Pancreas (tissue), 10 donors: ENCODE measurements around the gene NISCH. TPM values are rescaled to one million over a fixed set of nuclear protein-coding genes. Genes with fewer than 3 reads are reported as not detected.

ENCODE experiments used
- ATAC-seq, 4 donors: fragments of 200-7000 bp; cut with Tn5 transposase; one replicate each; pipeline versions ENCODE4 v1.8.0 to v1.9.1; 2020; ENCODE audit warnings: mild to moderate bottlenecking in 4 of 4, moderate library complexity in 4 of 4
- DNase-seq, 6 donors: peaks; one replicate each; pipeline ENCODE4 v3.0.0-alpha.2; 2020
- FAIRE-seq: peaks from 2 replicates; lab custom pipeline; 2012; peaks lifted over from hg19 to GRCh38; lab: Jason Lieb, UNC
- H3K27ac ChIP-seq, 4 donors: fragments of 200-600 bp; sonication (generic); 1 replicate in 3 of 4; 2 replicates in 1 of 4; pipeline versions ENCODE4 v1.5.0 to v1.8.0; 2020
- H3K27me3 ChIP-seq, 4 donors: fragments of 200-600 bp; one replicate each; pipeline ENCODE4 v1.8.0; 2021
- H3K36me3 ChIP-seq, 3 donors: fragments of 200-600 bp; sonication (generic) in 1 of 3; one replicate each; pipeline versions ENCODE4 v1.5.0 to v1.8.0; 2020 to 2021
- H3K4me1 ChIP-seq, 3 donors: fragments of 200-600 bp; one replicate each; pipeline ENCODE4 v1.8.0; 2021
- H3K4me3 ChIP-seq, 4 donors: fragments of 200-600 bp; sonication (generic) in 2 of 4; one replicate each; pipeline versions ENCODE4 v1.5.0 to v1.8.0; 2020 to 2021
- H3K9me3 ChIP-seq, 4 donors: fragments of 200-600 bp; one replicate each; pipeline ENCODE4 v1.8.0; 2021
- WGBS, 2 donors: extraction: QIAGEN DNeasy Blood & Tissue Kit; methylation state at CpG; one replicate each; pipeline ENCODE4 v1.1.7; 2013; 5-methylcytosine and 5-hydroxymethylcytosine counted together
- intact Hi-C, 3 donors: fragments of 100-400 bp; cut with DNase I; formaldehyde crosslinking; loops; one replicate each; pipeline versions ENCODE4 v1.11.1 to v1.14.2; 2022
- polyA plus RNA-seq, 2 donors: library from polyadenylated mRNA; stranded (reverse); fragments of 200-250 nt; gene quantifications; one replicate each; pipeline ENCODE4 v1.2.3, GENCODE V29; 2013
- total RNA-seq, 6 donors: library from RNA; stranded (reverse); fragmentation: NEBNext Ultra II Directional in 4 of 6; extraction: Animal tissue kit (Norgen Biotek cat#: 25700) in 4 of 6; gene quantifications; one replicate each; pipeline versions ENCODE4 v1.2.1 to v1.2.4, GENCODE V29; 2021 to 2023
- TF ChIP-seq, protein P1 (sequence below), 4 donors: fragments of 200-600 bp; sonication (generic) in 3 of 4; IDR thresholded peaks; one replicate each; pipeline versions ENCODE4 v1.5.0 to v1.8.0; 2021; ENCODE audit warnings: antibody characterized with exemption in 4 of 4
- donor health status: healthy with polysubstance abuse.
- donor health status: DM: no; HTN: no; CAD: no; lungs with moderate emphysema.
- donor health status: DM: no; HTN: no; CAD: no.
- donor health status: control.
- donor health status: control.
- donor health status: Bipolar disorder and iron deficiency.
- donor health status: DM: yes; HTN: yes; CAD: no.
- donor health status: DM: no; HTN: no; CAD: no.
- donor health status: DM: no; HTN: no; CAD: no.
- donor health status: DM: yes; HTN: yes; CAD: no.

Gene NISCH
- total RNA-seq (10 to 100 TPM; 24.4 to 52.6 (median 32.4) TPM), polyA plus RNA-seq (100 to 1,000 TPM; 106 to 109 TPM)

GRCh38 chr3:52455283-52456168 is at the start of gene NISCH:
NISCH (plus strand) TSS chr3:52455604; CDS start chr3:52455642, 38 bp downstream.
- FAIRE-seq (no peak), DNase-seq (peak; percentile 87 to 98 (median 94)), ATAC-seq (peak; percentile 89 to 94 (median 90))
- Histone ChIP-seq H3K27me3 (no peaks in the 10 kb centered on the region), H3K9me3 (no peaks in the 10 kb centered on the region), H3K36me3 (peaks cover 0 to 6% (median 6%) of the 10 kb centered on the region in 3 donors), H3K4me1 (peaks cover 2 to 11% (median 6%) of the 10 kb centered on the region in 3 donors), H3K27ac (peak within 1 kb of the TSS; percentile 57 to 90 (median 81)), H3K4me3 (peak within 1 kb of the TSS; percentile 55 to 78 (median 70))
- 2 to 3% methylated on average over 79 to 86 of the region's 86 CpGs for WGBS, 2 donors
- TF ChIP-seq, protein P1, sequence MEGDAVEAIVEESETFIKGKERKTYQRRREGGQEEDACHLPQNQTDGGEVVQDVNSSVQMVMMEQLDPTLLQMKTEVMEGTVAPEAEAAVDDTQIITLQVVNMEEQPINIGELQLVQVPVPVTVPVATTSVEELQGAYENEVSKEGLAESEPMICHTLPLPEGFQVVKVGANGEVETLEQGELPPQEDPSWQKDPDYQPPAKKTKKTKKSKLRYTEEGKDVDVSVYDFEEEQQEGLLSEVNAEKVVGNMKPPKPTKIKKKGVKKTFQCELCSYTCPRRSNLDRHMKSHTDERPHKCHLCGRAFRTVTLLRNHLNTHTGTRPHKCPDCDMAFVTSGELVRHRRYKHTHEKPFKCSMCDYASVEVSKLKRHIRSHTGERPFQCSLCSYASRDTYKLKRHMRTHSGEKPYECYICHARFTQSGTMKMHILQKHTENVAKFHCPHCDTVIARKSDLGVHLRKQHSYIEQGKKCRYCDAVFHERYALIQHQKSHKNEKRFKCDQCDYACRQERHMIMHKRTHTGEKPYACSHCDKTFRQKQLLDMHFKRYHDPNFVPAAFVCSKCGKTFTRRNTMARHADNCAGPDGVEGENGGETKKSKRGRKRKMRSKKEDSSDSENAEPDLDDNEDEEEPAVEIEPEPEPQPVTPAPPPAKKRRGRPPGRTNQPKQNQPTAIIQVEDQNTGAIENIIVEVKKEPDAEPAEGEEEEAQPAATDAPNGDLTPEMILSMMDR (IDR thresholded peaks at IDR 0.05), result no peak
- intact Hi-C loops, result no loop called here

DNA sequence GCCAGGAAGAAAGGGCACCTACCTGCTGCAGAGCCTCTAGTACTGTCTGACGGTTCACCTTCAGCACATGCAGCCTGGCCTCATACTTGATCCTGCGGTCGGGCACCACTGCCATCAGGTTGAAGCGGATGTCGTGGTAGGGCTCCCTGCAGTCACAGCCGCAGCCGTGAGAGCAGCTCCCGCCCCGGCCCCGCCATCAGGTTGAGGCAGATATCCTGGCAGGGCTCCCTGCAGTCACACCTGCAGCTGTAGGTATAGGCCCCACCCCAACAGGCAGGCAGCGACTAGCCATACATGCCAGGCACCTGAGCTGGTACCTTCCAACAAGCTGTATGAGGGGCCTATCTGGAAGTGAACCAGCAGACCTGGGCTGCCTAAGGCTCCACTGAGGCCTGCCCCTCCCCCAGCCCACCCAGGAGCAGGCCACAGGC is 49.2 kb upstream of the NISCH start:
- Histone ChIP-seq H3K36me3 (peaks cover 0 to 49% (median 16%) of the 10 kb centered on the region in 3 donors), H3K4me1 (peaks cover 0 to 17% (median 10%) of the 10 kb centered on the region in 3 donors), H3K4me3 (no peak overlapping the region), H3K27me3 (no peaks in the 10 kb centered on the region), H3K27ac (no peak overlapping the region), H3K9me3 (no peaks in the 10 kb centered on the region)
- ATAC-seq (no peak), FAIRE-seq (no peak), DNase-seq (peak in 3 of 6 donors; percentile 31 to 69 (median 44))
- TF ChIP-seq, protein P1 (IDR thresholded peaks at IDR 0.05), result no peak
- intact Hi-C loops, result no loop called here
- 91 to 92% methylated on average over 10 to 11 of the region's 11 CpGs for WGBS, 2 donors

- intact Hi-C loops, result no loop called here
Observed at GRCh38 chr3:52406791-52407510, 48.5 kb upstream of the NISCH start.

GRCh38 chr3:52407779-52408178 is 47.6 kb upstream of the NISCH start:
- H3K27me3 ChIP-seq, result no peaks in the 10 kb centered on the region
- ATAC-seq (no peak), FAIRE-seq (no peak), DNase-seq (peak in 3 of 6 donors; percentile 53 to 75 (median 57))
- TF ChIP-seq, protein P1 (IDR thresholded peaks at IDR 0.05), result no peak
- H3K27ac ChIP-seq, result no peak overlapping the region
- 85 to 88% methylated on average over 3 of the region's 3 CpGs for WGBS, 2 donors
- no peak overlapping the region for H3K4me3 ChIP-seq
- peaks cover 10 to 28% (median 25%) of the 10 kb centered on the region in 3 donors for H3K4me1 ChIP-seq
- peaks cover 0 to 35% (median 8%) of the 10 kb centered on the region in 3 donors for H3K36me3 ChIP-seq
- no peaks in the 10 kb centered on the region for H3K9me3 ChIP-seq
- intact Hi-C loops, result no loop called here

More at GRCh38 chr3:52406791-52407510, 48.5 kb upstream of the NISCH start:
- 94 to 95% methylated on average over 20 of the region's 20 CpGs for WGBS, 2 donors
- FAIRE-seq, result no peak
- TF ChIP-seq, protein P1 (IDR thresholded peaks at IDR 0.05), result no peak
- no peak for ATAC-seq
- Histone ChIP-seq H3K9me3 (no peaks in the 10 kb centered on the region), H3K4me1 (peaks cover 3 to 21% (median 17%) of the 10 kb centered on the region in 3 donors), H3K36me3 (peaks cover 0 to 43% (median 14%) of the 10 kb centered on the region in 3 donors), H3K27me3 (no peaks in the 10 kb centered on the region), H3K27ac (no peak overlapping the region), H3K4me3 (no peak overlapping the region)
- DNase-seq, result peak in 3 of 6 donors; percentile 23 to 55 (median 34)
